Measurements from ENCODE around the gene ALG11. TPM values are rescaled to one million over a fixed set of nuclear protein-coding genes. Genes with fewer than 3 reads are reported as not detected.

Gene ALG11
- total RNA-seq, 1 experiment from 2014 or later: 22.6 TPM

GRCh38 chr13:52025475-52026245 lies 13.5 kb downstream of the ALG11 start:
- Histone ChIP-seq H2AFZ (ENCODE audit: low read depth, low read length, poor library complexity, severe bottlenecking) (no peak overlapping the region), H3K4me2 (ENCODE audit: low read length) (no peak overlapping the region), H3K9me3 (ENCODE audit: control insufficient read depth in 1 of 2, insufficient read depth in 1 of 2, low read depth in 1 of 2, low read length in 2 of 2) (no peaks in the 10 kb centered on the region), H3K27me3 (ENCODE audit: insufficient read depth, low read length) (no peaks in the 10 kb centered on the region), H3K79me2 (ENCODE audit: insufficient read depth, low read length) (peaks cover 7% of the 10 kb centered on the region; the same call in 1 of the 2 replicates), H3K4me1 (ENCODE audit: control insufficient read depth in 1 of 2, insufficient read depth in 2 of 2, low read length in 2 of 2) (no peaks in the 10 kb centered on the region), H3K36me3 (ENCODE audit: control insufficient read depth in 1 of 2, insufficient read depth in 2 of 2, low read length in 2 of 2) (peaks cover 15% of the 10 kb centered on the region in 2 experiments; a peak in 3 of 4 replicates), H4K20me1 (ENCODE audit: insufficient read depth) (no peaks in the 10 kb centered on the region), H3K4me3 (replicated peaks in 1 of 2; ENCODE audit: low read depth in 1 of 2, low read length in 2 of 2) (no peak overlapping the region), H3K9me2 (ENCODE audit: insufficient read depth) (no peaks in the 10 kb centered on the region), H3K27ac (ENCODE audit: low read depth, low read length) (no peak overlapping the region), H3K9ac (ENCODE audit: low read length) (no peak overlapping the region)
- ChIA-PET CTCF (no interaction called here), RAD21 (ENCODE audit: low non-redundant PET in 1 of 2, low total read pairs in 2 of 2, uncharacterized antibody in 2 of 2, unreplicated experiment in 2 of 2) (no interaction called here), POLR2A (no interaction called here)
- DNase-seq (ENCODE audit: low read depth, low spot score) (no peak), ATAC-seq (0 out of 2 replicates have a peak, but pooled peaks have one; percentile 32)
- intact Hi-C loops (cut with micrococcal nuclease): no loop called here
- TF ChIP-seq ZFX (IDR thresholded peaks at IDR 0.05): no peak
- no peak for TF ChIP-seq EGR1 (IDR thresholded peaks at IDR 0.05; ENCODE audit: low read depth)
- TF ChIP-seq CTCF (IDR thresholded peaks at IDR 0.05 in 2 of 3, conservative IDR thresholded peaks at IDR 0.05 in 1 of 3; ENCODE audit: borderline replicate concordance in 1 of 3, insufficient read depth in 1 of 3, low read depth in 2 of 3, low read length in 2 of 3): no peak
- TF ChIP-seq ELF1 (IDR thresholded peaks at IDR 0.05; ENCODE audit: borderline replicate concordance, low read depth): no peak
- BruUV-seq (replicated peaks): no TSS peak

DNA sequence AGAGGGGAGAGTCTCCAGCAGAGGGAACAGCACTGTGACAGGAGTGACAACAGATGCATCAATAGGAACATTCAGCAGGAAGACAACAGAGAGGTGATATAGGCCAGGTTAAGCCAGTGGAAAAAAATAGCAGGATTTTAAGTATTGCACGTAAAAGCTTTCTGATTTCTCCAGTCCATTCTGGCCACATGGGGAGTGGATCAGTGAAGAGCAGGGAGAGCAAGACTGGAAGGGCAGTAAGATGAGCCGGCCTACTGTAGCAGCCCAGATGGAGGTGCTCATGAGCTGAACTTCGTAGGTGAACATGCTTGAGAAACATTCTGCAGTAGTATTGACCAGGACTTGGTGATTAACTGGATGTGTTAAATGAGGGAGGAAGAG lies 14.0 kb downstream of the ALG11 start:
- no peak overlapping the region for H3K4me2 ChIP-seq (ENCODE audit: low read length)
- H3K9me2 ChIP-seq (ENCODE audit: insufficient read depth): no peaks in the 10 kb centered on the region
- intact Hi-C loops (cut with micrococcal nuclease): no loop called here
- DNase-seq (ENCODE audit: low read depth, low spot score) (no peak), ATAC-seq (peak; percentile 65)
- H3K9ac ChIP-seq (ENCODE audit: low read length): no peak overlapping the region
- no peak overlapping the region for H3K27ac ChIP-seq (ENCODE audit: low read depth, low read length)
- RAD21 ChIA-PET (ENCODE audit: low non-redundant PET in 1 of 2, low total read pairs in 2 of 2, uncharacterized antibody in 2 of 2, unreplicated experiment in 2 of 2): no interaction called here
- no TSS peak for BruUV-seq (replicated peaks)
- no peaks in the 10 kb centered on the region for H3K4me1 ChIP-seq (ENCODE audit: control insufficient read depth in 1 of 2, insufficient read depth in 2 of 2, low read length in 2 of 2)
- H2AFZ ChIP-seq (ENCODE audit: low read depth, low read length, poor library complexity, severe bottlenecking): no peak overlapping the region
- H3K9me3 ChIP-seq (ENCODE audit: control insufficient read depth in 1 of 2, insufficient read depth in 1 of 2, low read depth in 1 of 2, low read length in 2 of 2): no peaks in the 10 kb centered on the region
- no peaks in the 10 kb centered on the region for H3K27me3 ChIP-seq (ENCODE audit: insufficient read depth, low read length)
- POLR2A ChIA-PET: no interaction called here
- H3K79me2 ChIP-seq (ENCODE audit: insufficient read depth, low read length): peaks cover 7% of the 10 kb centered on the region; the same call in 1 of the 2 replicates
- CTCF ChIA-PET: no interaction called here
- no peaks in the 10 kb centered on the region for H4K20me1 ChIP-seq (ENCODE audit: insufficient read depth)
- H3K4me3 ChIP-seq (replicated peaks in 1 of 2; ENCODE audit: low read depth in 1 of 2, low read length in 2 of 2): no peak overlapping the region
- peaks cover 15% of the 10 kb centered on the region in 2 experiments; a peak in 3 of 4 replicates for H3K36me3 ChIP-seq (ENCODE audit: control insufficient read depth in 1 of 2, insufficient read depth in 2 of 2, low read length in 2 of 2)
- no peak for TF ChIP-seq SIN3A (IDR thresholded peaks at IDR 0.05; ENCODE audit: low read depth)
- no peak for TF ChIP-seq ZFX (IDR thresholded peaks at IDR 0.05)
- TF ChIP-seq SRF (IDR thresholded peaks at IDR 0.05; ENCODE audit: low read depth): no peak
- TF ChIP-seq POLR2A (IDR thresholded peaks at IDR 0.05; ENCODE audit: borderline replicate concordance, extremely low read depth, insufficient read depth, insufficient read length): no peak
- no peak for TF ChIP-seq ZNF274 (IDR thresholded peaks at IDR 0.05; ENCODE audit: low read depth, low read length)
- no peak for TF ChIP-seq ZBTB33 (IDR thresholded peaks at IDR 0.05; ENCODE audit: extremely low read depth, insufficient replicate concordance, low read length)
- no peak for TF ChIP-seq POLR2AphosphoS5 (IDR thresholded peaks at IDR 0.05; ENCODE audit: low read depth, low read length)
- no peak for TF ChIP-seq RAD21 (IDR thresholded peaks at IDR 0.05; ENCODE audit: low read depth)
- no peak for TF ChIP-seq SP1 (IDR thresholded peaks at IDR 0.05; ENCODE audit: low read depth)
- TF ChIP-seq CTCF (IDR thresholded peaks at IDR 0.05 in 2 of 3, conservative IDR thresholded peaks at IDR 0.05 in 1 of 3; ENCODE audit: borderline replicate concordance in 1 of 3, insufficient read depth in 1 of 3, low read depth in 2 of 3, low read length in 2 of 3): no peak
- no peak for TF ChIP-seq ELF1 (IDR thresholded peaks at IDR 0.05; ENCODE audit: borderline replicate concordance, low read depth)

All from HCT116 (cell line).